Neural cell (in vitro differentiated cells): Measurements from ENCODE around the gene KCTD17.

Experiments used
- EP300 ChIP-seq: fragments of 450-650 bp; conservative IDR thresholded peaks from 2 replicates; pipeline ENCODE4 v1.6.1; 2014; ENCODE audit warnings: antibody characterized with exemption, mild to moderate bottlenecking, moderate library complexity; ENCODE audit not compliant: poor library complexity, severe bottlenecking
- TF ChIP-seq, protein P1 (sequence below): fragments of 450-650 bp; IDR thresholded peaks from 2 replicates; pipeline ENCODE4 v1.5.1; 2014; ENCODE audit warnings: antibody characterized with exemption, mild to moderate bottlenecking, moderate library complexity; ENCODE audit not compliant: poor library complexity, severe bottlenecking

DNA sequence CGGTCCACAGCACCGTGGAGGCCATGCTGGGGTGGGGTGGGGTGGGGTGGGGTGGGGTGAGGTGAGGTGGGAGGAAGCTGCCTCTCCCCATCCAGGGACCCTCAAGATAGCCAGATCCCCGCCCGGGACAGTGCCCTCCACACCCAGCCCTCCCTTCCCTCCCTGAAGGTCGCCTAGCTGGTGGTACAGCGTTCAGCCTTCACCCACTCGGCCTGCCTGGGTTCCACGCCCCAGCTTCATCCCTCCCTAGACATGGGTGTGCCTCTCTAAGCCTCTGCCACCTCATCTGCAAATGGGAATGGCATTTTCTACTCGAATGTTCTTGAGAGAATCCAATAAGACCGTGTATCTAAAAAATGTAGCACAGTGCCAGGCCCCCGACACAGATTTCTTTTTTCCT is 17.8 kb downstream of the KCTD17 start:
- TF ChIP-seq, protein P1, sequence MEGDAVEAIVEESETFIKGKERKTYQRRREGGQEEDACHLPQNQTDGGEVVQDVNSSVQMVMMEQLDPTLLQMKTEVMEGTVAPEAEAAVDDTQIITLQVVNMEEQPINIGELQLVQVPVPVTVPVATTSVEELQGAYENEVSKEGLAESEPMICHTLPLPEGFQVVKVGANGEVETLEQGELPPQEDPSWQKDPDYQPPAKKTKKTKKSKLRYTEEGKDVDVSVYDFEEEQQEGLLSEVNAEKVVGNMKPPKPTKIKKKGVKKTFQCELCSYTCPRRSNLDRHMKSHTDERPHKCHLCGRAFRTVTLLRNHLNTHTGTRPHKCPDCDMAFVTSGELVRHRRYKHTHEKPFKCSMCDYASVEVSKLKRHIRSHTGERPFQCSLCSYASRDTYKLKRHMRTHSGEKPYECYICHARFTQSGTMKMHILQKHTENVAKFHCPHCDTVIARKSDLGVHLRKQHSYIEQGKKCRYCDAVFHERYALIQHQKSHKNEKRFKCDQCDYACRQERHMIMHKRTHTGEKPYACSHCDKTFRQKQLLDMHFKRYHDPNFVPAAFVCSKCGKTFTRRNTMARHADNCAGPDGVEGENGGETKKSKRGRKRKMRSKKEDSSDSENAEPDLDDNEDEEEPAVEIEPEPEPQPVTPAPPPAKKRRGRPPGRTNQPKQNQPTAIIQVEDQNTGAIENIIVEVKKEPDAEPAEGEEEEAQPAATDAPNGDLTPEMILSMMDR: no peak
- no peak for TF ChIP-seq EP300
